PC-9 (cell line): ENCODE measurements around the gene SUCO. TPM values are rescaled to one million over a fixed set of nuclear protein-coding genes. Genes with fewer than 3 reads are reported as not detected.

ENCODE experiments used
- BruUV-seq: library from RNA; stranded (reverse); fragments of 400-500 nt; replicated peaks from 2 replicates; lab custom pipeline; 2021; lab: Mats Ljungman, UMichigan
- CTCF ChIA-PET: fragments of 300-600 bp; sonication (Branson Sonifier 250); formaldehyde crosslinking; loops from one replicate; lab custom pipeline; 2022; ENCODE audit warnings: antibody characterized with exemption; lab: Charles Lee
- POLR2A ChIA-PET: fragments of 300-600 bp; sonication (Branson Sonifier 250); formaldehyde crosslinking; loops from one replicate; lab custom pipeline; 2022; ENCODE audit warnings: antibody characterized with exemption; ENCODE audit not compliant: unreplicated experiment; lab: Charles Lee
- DNase-seq, 2 experiments: peaks; one replicate each; pipeline versions ENCODE4 v3.0.0 to v3.0.0-alpha.2; 2015 to 2022; ENCODE audit warnings: mixed read lengths in 1 of 2
- H2AFZ ChIP-seq: fragments of 200-600 bp; sonication (generic); 2 replicates; pipeline ENCODE4 v1.8.1; 2017; ENCODE audit warnings: antibody characterized with exemption
- H3F3A ChIP-seq: fragments of 200-600 bp; sonication (generic); 2 replicates; pipeline ENCODE4 v1.8.1; 2017; ENCODE audit warnings: antibody characterized with exemption, mild to moderate bottlenecking, low read depth; ENCODE audit not compliant: insufficient read depth
- H3K27ac ChIP-seq: fragments of 200-600 bp; sonication (generic); 2 replicates; pipeline ENCODE4 v1.6.1; 2016; ENCODE audit warnings: mixed run types
- H3K27me3 ChIP-seq: fragments of 200-600 bp; sonication (generic); 2 replicates; pipeline ENCODE4 v1.6.1; 2016; ENCODE audit warnings: low read depth, mixed run types; ENCODE audit not compliant: insufficient read depth
- H3K36me3 ChIP-seq: fragments of 200-600 bp; sonication (generic); 2 replicates; pipeline ENCODE4 v1.6.1; 2016; ENCODE audit warnings: low read depth, mixed run types
- H3K4me1 ChIP-seq: fragments of 200-600 bp; sonication (generic); replicated peaks from 2 replicates; pipeline ENCODE4 v1.6.1; 2016; ENCODE audit warnings: mixed run types; ENCODE audit not compliant: insufficient read depth
- H3K4me2 ChIP-seq: fragments of 200-600 bp; sonication (generic); 2 replicates; pipeline ENCODE4 v1.6.1; 2017; ENCODE audit warnings: mixed run types
- H3K4me3 ChIP-seq: fragments of 200-600 bp; sonication (generic); 2 replicates; pipeline ENCODE4 v1.6.1; 2016; ENCODE audit warnings: mixed run types
- H3K79me2 ChIP-seq: fragments of 200-600 bp; sonication (generic); 2 replicates; pipeline ENCODE4 v1.6.1; 2017; ENCODE audit warnings: low read depth, mixed run types
- H3K9me2 ChIP-seq: fragments of 200-600 bp; sonication (generic); 2 replicates; pipeline ENCODE4 v1.8.1; 2017; ENCODE audit warnings: mild to moderate bottlenecking; ENCODE audit not compliant: insufficient read depth
- H3K9me3 ChIP-seq: fragments of 200-600 bp; sonication (generic); 2 replicates; pipeline ENCODE4 v1.8.1; 2016; ENCODE audit warnings: low read depth; ENCODE audit not compliant: insufficient read depth
- H4K20me1 ChIP-seq: fragments of 200-600 bp; sonication (generic); 2 replicates; pipeline ENCODE4 v1.8.1; 2017; ENCODE audit not compliant: insufficient read depth
- CTCF ChIP-seq: fragments of 200-600 bp; sonication (generic); conservative IDR thresholded peaks from 2 replicates; pipeline ENCODE4 v1.6.1; 2017; ENCODE audit warnings: mixed run types, antibody characterized with exemption, mild to moderate bottlenecking, moderate library complexity
- EZH2 ChIP-seq: fragments of 200-600 bp; sonication (generic); IDR thresholded peaks from 2 replicates; pipeline ENCODE4 v1.8.0; 2017; ENCODE audit warnings: antibody characterized with exemption, low read depth
- intact Hi-C: fragments of 100-400 bp; cut with micrococcal nuclease; formaldehyde crosslinking; loops from one replicate; pipeline ENCODE4 v1.10.0; 2022; ENCODE audit not compliant: unreplicated experiment
- total RNA-seq: library from RNA; stranded (reverse); gene quantifications from 2 replicates; pipeline ENCODE4 v1.2.3, GENCODE V29; 2021

The SUCO gene
- total RNA-seq, 1 experiment from 2014 or later: 34.0 TPM

- H2AFZ ChIP-seq: no peak overlapping the region
- ChIA-PET CTCF (no interaction called here), POLR2A (interaction anchor here (0.6 kb wide), 1 partner anchor 49 kb away, joined by 4 read pairs; no protein-coding TSS in a partner anchor)
- H3K27ac ChIP-seq: no peak overlapping the region
- H3K27me3 ChIP-seq: no peaks in the 10 kb centered on the region
- no peak overlapping the region for H3K4me3 ChIP-seq
- no peaks in the 10 kb centered on the region for H4K20me1 ChIP-seq
- H3K9me3 ChIP-seq: no peaks in the 10 kb centered on the region; the same call in 1 of the 2 replicates
- intact Hi-C loops: no loop called here
- H3K79me2 ChIP-seq: no peaks in the 10 kb centered on the region
- no peaks in the 10 kb centered on the region for H3K9me2 ChIP-seq
- DNase-seq: peak in 1 of 2 experiments; percentile 28
- H3K36me3 ChIP-seq: peaks cover 28% of the 10 kb centered on the region
- H3K4me1 ChIP-seq: peaks cover 11% of the 10 kb centered on the region
- no peak overlapping the region for H3K4me2 ChIP-seq
- TF ChIP-seq CTCF: no peak
- no peak for TF ChIP-seq EZH2
- no TSS peak for BruUV-seq
- peaks cover 8% of the 10 kb centered on the region for H3F3A ChIP-seq
Measured at GRCh38 chr1:172581273-172581672, 48.3 kb downstream of the SUCO start.

GRCh38 chr1:172581779-172582178 is 48.8 kb downstream of the SUCO start:
- intact Hi-C loops: no loop called here
- TF ChIP-seq EZH2: no peak
- TF ChIP-seq CTCF: no peak
- H3K27me3 ChIP-seq: no peaks in the 10 kb centered on the region
- no peak overlapping the region for H3K4me2 ChIP-seq
- H2AFZ ChIP-seq: no peak overlapping the region
- ChIA-PET POLR2A (no interaction called here), CTCF (no interaction called here)
- no peaks in the 10 kb centered on the region; the same call in 1 of the 2 replicates for H3K9me3 ChIP-seq
- no peaks in the 10 kb centered on the region for H4K20me1 ChIP-seq
- no peak for DNase-seq
- H3K36me3 ChIP-seq: peaks cover 30% of the 10 kb centered on the region
- peaks cover 11% of the 10 kb centered on the region for H3K4me1 ChIP-seq
- H3K4me3 ChIP-seq: no peak overlapping the region
- no peaks in the 10 kb centered on the region for H3K79me2 ChIP-seq
- no TSS peak for BruUV-seq
- H3K27ac ChIP-seq: 0 out of 2 replicates have a peak overlapping the region, but pooled peaks have one; percentile 3
- peaks cover 8% of the 10 kb centered on the region for H3F3A ChIP-seq
- no peaks in the 10 kb centered on the region for H3K9me2 ChIP-seq

- ChIA-PET POLR2A (interaction anchor here (0.6 kb wide), 1 partner anchor 34 kb away, joined by 5 read pairs; no protein-coding TSS in a partner anchor), CTCF (no interaction called here)
- Histone ChIP-seq H3K4me2 (no peak overlapping the region), H3F3A (peaks cover 12% of the 10 kb centered on the region), H3K27me3 (no peaks in the 10 kb centered on the region), H2AFZ (no peak overlapping the region), H3K9me3 (no peaks in the 10 kb centered on the region; the same call in 1 of the 2 replicates), H3K36me3 (peaks cover 34% of the 10 kb centered on the region), H3K4me3 (no peak overlapping the region), H4K20me1 (no peaks in the 10 kb centered on the region), H3K9me2 (no peaks in the 10 kb centered on the region), H3K4me1 (peaks cover 19% of the 10 kb centered on the region), H3K79me2 (no peaks in the 10 kb centered on the region), H3K27ac (no peak overlapping the region)
- intact Hi-C loops: no loop called here
- no TSS peak for BruUV-seq
- DNase-seq: no peak
- TF ChIP-seq CTCF (peak; percentile 51; the same call in 1 of the 2 replicates), EZH2 (no peak)
Measured at GRCh38 chr1:172582889-172583288, 49.9 kb downstream of the SUCO start.
